PC-3 (cell line): ENCODE results near the gene ROMO1. TPM values are rescaled to one million over a fixed set of nuclear protein-coding genes. Genes with fewer than 3 reads are reported as not detected.

Source experiments
- ATAC-seq: fragments of 200-7000 bp; cut with Tn5 transposase; 2 replicates; pipeline ENCODE4 v1.9.1; 2020; ENCODE audit warnings: mild to moderate bottlenecking, moderate library complexity
- BruUV-seq: library from RNA; stranded (reverse); fragments of 400-500 nt; replicated peaks from 2 replicates; lab custom pipeline; 2021; lab: Mats Ljungman, UMichigan
- CTCF ChIA-PET: fragments of 300-600 bp; sonication (Branson Sonifier 250); formaldehyde crosslinking; loops from one replicate; lab custom pipeline; 2022; ENCODE audit warnings: antibody characterized with exemption; lab: Charles Lee
- POLR2A ChIA-PET: fragments of 300-600 bp; sonication (Branson Sonifier 250); formaldehyde crosslinking; loops from one replicate; lab custom pipeline; 2022; ENCODE audit warnings: antibody characterized with exemption; ENCODE audit not compliant: unreplicated experiment; lab: Charles Lee
- DNase-seq: peaks from one replicate; pipeline ENCODE4 v3.0.0-alpha.2; 2015
- H2AFZ ChIP-seq: fragments of 300-600 bp; sonication (generic); 2 replicates; pipeline ENCODE4 v1.6.0; 2016; ENCODE audit warnings: antibody characterized with exemption, low read length
- H3F3A ChIP-seq: fragments of 300-600 bp; sonication (generic); one replicate; pipeline ENCODE4 v1.6.0; 2017; ENCODE audit warnings: antibody characterized with exemption, low read length, control low read depth, mild to moderate bottlenecking; ENCODE audit not compliant: unreplicated experiment
- H3K27ac ChIP-seq: fragments of 300-600 bp; sonication (generic); 2 replicates; pipeline ENCODE4 v1.5.1; 2016; ENCODE audit warnings: mild to moderate bottlenecking, low read length
- H3K27me3 ChIP-seq: fragments of 300-600 bp; sonication (generic); 2 replicates; pipeline ENCODE4 v1.6.1; 2016; ENCODE audit warnings: low read length, mixed read lengths
- H3K36me3 ChIP-seq: fragments of 300-600 bp; sonication (generic); 2 replicates; pipeline ENCODE4 v1.6.1; 2016; ENCODE audit warnings: low read depth, mixed run types, low read length, mixed read lengths
- H3K4me1 ChIP-seq: fragments of 300-600 bp; sonication (generic); 2 replicates; pipeline ENCODE4 v1.5.1; 2016; ENCODE audit warnings: low read length; ENCODE audit not compliant: insufficient read depth
- H3K4me2 ChIP-seq: fragments of 300-600 bp; sonication (generic); 2 replicates; pipeline ENCODE4 v1.6.0; 2016; ENCODE audit warnings: low read length
- H3K4me3 ChIP-seq: fragments of 300-600 bp; sonication (generic); 2 replicates; pipeline ENCODE4 v1.5.1; 2016; ENCODE audit warnings: mild to moderate bottlenecking, low read length, mixed read lengths
- H3K79me2 ChIP-seq: fragments of 300-600 bp; sonication (generic); 2 replicates; pipeline ENCODE4 v1.6.1; 2017; ENCODE audit warnings: low read length, mixed read lengths
- H3K9ac ChIP-seq: fragments of 300-600 bp; sonication (generic); 2 replicates; pipeline ENCODE4 v1.6.0; 2016; ENCODE audit warnings: mild to moderate bottlenecking, low read length
- H3K9me2 ChIP-seq: fragments of 300-600 bp; sonication (generic); replicated peaks from 2 replicates; pipeline ENCODE4 v1.6.1; 2016; ENCODE audit warnings: mixed run types, low read length, mixed read lengths
- H3K9me3 ChIP-seq: fragments of 300-600 bp; sonication (generic); 2 replicates; pipeline ENCODE4 v1.6.1; 2016; ENCODE audit warnings: low read length, mixed read lengths
- H4K20me1 ChIP-seq: fragments of 300-600 bp; sonication (generic); 2 replicates; pipeline ENCODE4 v1.6.1; 2016; ENCODE audit warnings: low read length, mixed read lengths
- CTCF ChIP-seq: fragments of 300-600 bp; sonication (generic); conservative IDR thresholded peaks from 2 replicates; pipeline ENCODE4 v1.5.1; 2017; ENCODE audit warnings: antibody characterized with exemption, low read depth, mild to moderate bottlenecking, low read length
- EZH2 ChIP-seq: fragments of 300-600 bp; sonication (generic); IDR thresholded peaks from one replicate; pipeline ENCODE4 v1.6.1; 2017; ENCODE audit warnings: antibody characterized with exemption, mild to moderate bottlenecking, low read length; ENCODE audit not compliant: unreplicated experiment
- EZH2phosphoT487 ChIP-seq: fragments of 300-600 bp; sonication (generic); IDR thresholded peaks from 2 replicates; pipeline ENCODE4 v1.6.1; 2018; ENCODE audit warnings: mild to moderate bottlenecking, antibody characterized with exemption, low read length, borderline replicate concordance
- intact Hi-C: fragments of 100-400 bp; cut with micrococcal nuclease; formaldehyde crosslinking; loops from 2 replicates; pipeline ENCODE4 v1.9.0; 2023
- total RNA-seq: library from RNA; depleted of rRNA; stranded (reverse); fragments of >200 nt; gene quantifications from 2 replicates; pipeline ENCODE4 v1.2.3, GENCODE V29; 2014

The ROMO1 gene
- total RNA-seq, 1 experiment from 2014 or later: 530 TPM

- intact Hi-C loops: no loop called here
- peaks cover 37% of the 10 kb centered on the region for H3F3A ChIP-seq
- H3K9me2 ChIP-seq: no peaks in the 10 kb centered on the region
- no peak overlapping the region for H3K9ac ChIP-seq
- ChIA-PET POLR2A (interaction anchor here (0.6 kb wide), 1 partner anchor 84 kb away, joined by 4 read pairs; no protein-coding TSS in a partner anchor), CTCF (no interaction called here)
- H2AFZ ChIP-seq: no peak overlapping the region
- peaks cover 55% of the 10 kb centered on the region for H3K79me2 ChIP-seq
- no TSS peak for BruUV-seq
- H3K4me2 ChIP-seq: no peak overlapping the region
- DNase-seq (no peak), ATAC-seq (no peak)
- no peak overlapping the region for H3K27ac ChIP-seq
- 0 out of 2 replicates have a peak, but pooled peaks cover 19% of the 10 kb centered on the region for H4K20me1 ChIP-seq
- no peaks in the 10 kb centered on the region for H3K27me3 ChIP-seq
- no peaks in the 10 kb centered on the region for H3K9me3 ChIP-seq
- peaks cover 20% of the 10 kb centered on the region for H3K4me1 ChIP-seq
- H3K36me3 ChIP-seq: peaks cover 47% of the 10 kb centered on the region
- H3K4me3 ChIP-seq: no peak overlapping the region
- TF ChIP-seq EZH2 (no peak), CTCF (no peak), EZH2phosphoT487 (no peak)
These were observed 3.0 kb downstream of the ROMO1 start for GRCh38 chr20:35702051-35702823.

GRCh38 chr20:35702824-35703695 is 3.9 kb downstream of the ROMO1 start:
- Histone ChIP-seq H3K9me2 (no peaks in the 10 kb centered on the region), H3K4me1 (peaks cover 13% of the 10 kb centered on the region), H3K9me3 (no peaks in the 10 kb centered on the region), H3K4me3 (no peak overlapping the region), H2AFZ (no peak overlapping the region), H3K36me3 (peaks cover 55% of the 10 kb centered on the region), H3F3A (peaks cover 44% of the 10 kb centered on the region), H4K20me1 (0 out of 2 replicates have a peak, but pooled peaks cover 21% of the 10 kb centered on the region), H3K4me2 (no peak overlapping the region), H3K9ac (no peak overlapping the region), H3K27ac (no peak overlapping the region), H3K79me2 (peaks cover 48% of the 10 kb centered on the region), H3K27me3 (no peaks in the 10 kb centered on the region)
- no peak for DNase-seq
- TF ChIP-seq EZH2 (no peak), EZH2phosphoT487 (no peak), CTCF (no peak)
- no TSS peak for BruUV-seq
- intact Hi-C loops: no loop called here
- ChIA-PET CTCF (no interaction called here), POLR2A (no interaction called here)
- ATAC-seq: no peak
